Stimulated activated CD4-positive, alpha-beta T cell treated with anti-CD3 and anti-CD28 coated beads, Interleukin-2, amount 100 ng/mL, for 24 hours (primary cell): ENCODE data around the gene SIX3.

Experiments
- DNase-seq, 2 donors: peaks; one replicate each; pipeline ENCODE4 v3.0.0-alpha.2; 2020

Gene SIX3

DNA sequence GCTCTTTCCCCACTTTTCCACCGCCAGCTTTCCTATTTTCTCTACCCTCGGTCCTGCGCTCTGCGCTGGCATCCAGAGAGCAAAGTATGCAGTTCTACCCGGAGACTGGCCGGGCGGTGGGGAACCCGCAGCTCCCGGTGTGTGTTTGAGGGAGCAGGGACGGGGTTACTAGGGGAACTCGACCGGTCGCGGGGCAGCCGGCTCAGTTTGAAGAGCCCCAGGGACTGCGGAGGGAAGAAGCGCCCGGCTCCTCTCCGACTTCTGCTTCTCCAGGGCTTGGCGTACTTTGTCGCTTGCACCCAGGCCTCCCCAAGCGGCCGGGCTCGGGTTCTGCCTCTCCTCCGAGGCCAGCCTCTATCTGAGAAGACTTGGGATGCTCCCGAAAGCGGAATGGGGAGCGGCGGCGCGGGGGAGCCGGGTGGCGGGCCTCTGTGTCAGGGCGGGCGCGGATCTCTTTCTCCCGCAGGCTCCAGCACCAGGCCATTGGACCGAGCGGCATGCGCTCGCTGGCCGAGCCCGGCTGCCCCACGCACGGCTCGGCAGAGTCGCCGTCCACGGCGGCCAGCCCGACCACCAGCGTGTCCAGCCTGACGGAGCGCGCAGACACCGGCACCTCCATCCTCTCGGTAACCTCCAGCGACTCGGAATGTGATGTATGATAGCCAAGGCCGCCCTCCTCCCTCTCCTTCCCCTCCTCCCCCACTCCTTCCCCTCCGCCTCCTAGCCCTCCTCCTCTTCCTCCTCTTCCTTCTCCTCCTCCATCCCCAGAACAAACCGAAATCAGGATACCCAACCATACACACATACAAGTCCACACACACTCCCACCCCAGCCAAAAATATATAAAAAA, 2.8 kb downstream of the SIX3 start:
- no peak for DNase-seq

- no peak for DNase-seq
Measured at GRCh38 chr2:44944952-44945612, 3.6 kb downstream of the SIX3 start.

DNA sequence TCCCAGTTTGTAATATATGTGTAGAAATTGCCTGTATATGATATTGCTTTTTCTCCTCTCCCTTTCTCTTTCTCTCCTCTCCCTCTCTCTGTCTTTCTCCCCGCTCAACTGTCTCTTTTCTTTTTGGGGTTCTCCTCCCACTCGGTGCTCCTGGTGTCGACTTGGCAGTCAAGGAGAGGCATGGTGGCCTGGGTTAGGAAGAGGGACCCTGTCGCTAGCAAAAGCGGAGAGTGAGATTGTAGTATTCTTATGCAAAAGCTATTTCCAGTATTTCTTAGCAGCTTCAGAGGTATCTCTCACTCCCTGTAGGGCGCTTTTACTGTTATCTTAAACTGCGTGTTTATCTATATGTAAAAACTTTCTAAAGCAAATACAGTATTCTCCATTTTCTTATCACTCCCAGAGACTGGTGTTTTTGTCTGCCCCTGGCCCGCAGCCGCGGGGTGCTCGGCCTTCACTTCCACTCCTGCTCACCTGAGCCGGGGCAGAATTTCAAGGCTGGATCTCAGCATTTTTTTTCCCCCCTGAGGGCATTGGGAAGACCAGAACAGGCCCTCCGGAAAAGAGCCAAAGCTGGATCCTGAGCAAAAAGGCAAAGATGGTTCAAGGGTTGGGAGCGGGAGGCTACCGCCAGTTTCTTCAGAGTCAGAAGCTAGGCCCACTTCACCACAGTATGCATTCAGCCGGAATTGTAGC, 4.3 kb downstream of the SIX3 start:
- no peak for DNase-seq

- DNase-seq: no peak
Measured at GRCh38 chr2:44946372-44947027, 5.0 kb downstream of the SIX3 start.

GRCh38 chr2:44947028-44947375, 5.5 kb downstream of the SIX3 start:
- no peak for DNase-seq

GRCh38 chr2:44948565-44949328, 7.2 kb downstream of the SIX3 start:
- no peak for DNase-seq

DNA sequence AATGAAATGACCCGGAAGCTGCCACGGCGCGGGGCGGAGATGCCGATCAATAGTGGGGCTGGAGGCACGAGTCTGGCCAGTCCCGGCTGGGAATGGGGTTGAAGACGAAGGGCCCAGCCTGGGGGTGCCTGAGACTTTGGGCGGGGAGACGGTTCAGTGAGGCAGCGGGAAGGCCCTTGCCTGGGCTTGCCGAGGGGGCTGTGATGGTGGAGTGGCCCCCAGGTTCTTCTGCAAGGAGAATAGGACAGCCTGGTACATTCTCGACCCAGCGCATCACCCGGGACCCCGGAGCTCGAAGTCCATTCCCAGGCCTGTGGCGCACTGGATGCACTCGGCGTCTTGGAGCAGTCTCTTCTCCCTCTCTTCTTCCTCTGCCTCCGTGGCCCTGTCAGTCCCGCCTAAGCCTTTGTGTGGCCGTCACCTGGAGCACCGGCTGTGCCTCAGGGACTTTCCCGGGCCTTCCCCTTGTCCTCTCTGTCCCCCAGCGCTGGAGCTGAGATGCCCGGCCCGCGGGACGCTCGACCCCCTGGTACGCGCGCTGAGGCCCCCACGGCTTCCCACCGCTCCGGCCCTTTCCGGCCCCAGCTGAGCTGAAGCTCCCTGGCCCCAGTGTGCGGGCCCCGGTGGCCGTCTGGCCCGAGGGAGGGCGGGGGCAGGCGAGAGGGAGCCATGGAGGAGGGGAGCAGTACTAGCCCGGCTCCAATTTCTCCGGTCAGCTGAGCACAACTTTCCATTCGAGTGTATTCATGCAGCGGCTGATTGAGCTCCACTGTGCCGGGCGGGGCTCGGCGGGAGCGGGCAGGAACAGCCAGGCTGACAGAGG, 8.0 kb downstream of the SIX3 start:
- no peak for DNase-seq

GRCh38 chr2:44950646-44951045, 9.1 kb downstream of the SIX3 start:
- no peak for DNase-seq

- DNase-seq: no peak
Measured at GRCh38 chr2:44951124-44951523, 9.6 kb downstream of the SIX3 start.

DNA sequence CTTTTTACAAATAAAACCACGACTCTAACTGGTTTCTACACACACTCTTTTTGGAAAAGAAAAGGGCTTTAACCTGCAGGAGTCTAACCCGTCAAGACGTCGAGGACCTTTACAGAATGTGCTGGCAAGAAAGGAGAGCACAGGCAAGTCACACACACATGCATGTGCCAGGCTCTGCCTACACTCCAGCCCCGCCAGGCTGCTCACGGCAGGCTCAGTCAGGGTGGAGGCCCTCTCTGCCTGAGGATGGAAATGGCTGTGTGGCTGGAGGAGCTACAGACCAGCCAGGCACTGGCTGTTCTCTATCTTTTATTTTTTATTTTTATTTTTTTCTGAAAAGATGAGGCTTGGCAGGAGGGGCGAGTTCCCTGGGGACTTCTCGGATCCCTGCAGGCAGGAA, 10.2 kb downstream of the SIX3 start:
- DNase-seq: no peak

DNA sequence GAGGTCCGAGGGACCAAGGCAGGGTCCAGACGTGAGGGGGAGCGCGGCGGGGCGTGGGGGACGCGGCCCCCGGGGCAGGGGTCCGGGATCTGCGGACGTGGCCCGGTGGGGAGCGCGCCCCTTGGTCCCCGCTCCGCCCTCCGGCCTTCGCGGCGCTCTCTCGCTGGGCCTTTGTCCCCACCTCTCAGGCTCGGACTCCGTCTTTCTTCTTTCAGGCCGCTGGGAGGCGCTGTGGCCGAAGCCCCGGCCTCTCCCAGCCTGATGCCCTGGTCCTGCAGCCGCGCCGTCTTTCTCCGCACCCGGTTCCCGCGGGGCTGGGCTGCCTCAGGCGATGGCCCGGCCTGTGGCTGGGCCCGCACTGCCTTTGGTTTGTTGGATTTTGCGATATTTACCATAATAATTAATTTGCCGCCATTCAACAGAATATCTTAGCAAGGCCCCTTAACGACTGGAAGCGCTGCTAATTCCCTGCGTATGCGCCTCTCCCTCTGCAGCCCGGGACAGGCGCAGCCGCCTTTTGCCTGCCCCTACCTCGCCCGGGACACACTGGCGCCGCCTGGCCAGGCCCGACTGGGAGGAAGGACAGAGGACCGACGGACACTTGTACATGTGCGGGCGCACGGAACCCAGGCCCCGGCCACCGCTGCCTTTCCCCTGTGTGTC, 10.8 kb downstream of the SIX3 start:
- peak in 1 of 2 donors; percentile 63 for DNase-seq

GRCh38 chr2:44952806-44953498, 11.4 kb downstream of the SIX3 start:
- no peak for DNase-seq

DNA sequence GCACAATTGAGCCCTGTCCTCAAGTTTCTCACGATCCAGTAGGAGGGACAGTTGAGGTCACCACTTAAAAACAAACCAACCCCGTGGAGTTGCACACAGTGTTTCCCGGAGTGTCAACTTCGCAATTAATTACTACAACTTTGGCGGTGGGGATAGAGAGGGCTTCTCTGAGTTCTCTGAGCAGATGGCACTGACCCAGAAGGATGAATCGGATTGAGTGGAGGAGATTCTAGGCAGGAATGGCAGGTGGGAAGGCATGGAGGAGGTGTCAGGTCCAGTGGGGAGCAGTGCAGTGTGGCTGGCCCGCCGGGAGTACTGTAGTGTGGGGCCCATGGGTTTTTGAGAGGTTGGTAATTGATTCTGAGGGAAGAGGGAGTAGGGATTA, 12.0 kb downstream of the SIX3 start:
- DNase-seq: no peak

- no peak for DNase-seq
Measured at GRCh38 chr2:44954447-44954888, 13.0 kb downstream of the SIX3 start.

DNA sequence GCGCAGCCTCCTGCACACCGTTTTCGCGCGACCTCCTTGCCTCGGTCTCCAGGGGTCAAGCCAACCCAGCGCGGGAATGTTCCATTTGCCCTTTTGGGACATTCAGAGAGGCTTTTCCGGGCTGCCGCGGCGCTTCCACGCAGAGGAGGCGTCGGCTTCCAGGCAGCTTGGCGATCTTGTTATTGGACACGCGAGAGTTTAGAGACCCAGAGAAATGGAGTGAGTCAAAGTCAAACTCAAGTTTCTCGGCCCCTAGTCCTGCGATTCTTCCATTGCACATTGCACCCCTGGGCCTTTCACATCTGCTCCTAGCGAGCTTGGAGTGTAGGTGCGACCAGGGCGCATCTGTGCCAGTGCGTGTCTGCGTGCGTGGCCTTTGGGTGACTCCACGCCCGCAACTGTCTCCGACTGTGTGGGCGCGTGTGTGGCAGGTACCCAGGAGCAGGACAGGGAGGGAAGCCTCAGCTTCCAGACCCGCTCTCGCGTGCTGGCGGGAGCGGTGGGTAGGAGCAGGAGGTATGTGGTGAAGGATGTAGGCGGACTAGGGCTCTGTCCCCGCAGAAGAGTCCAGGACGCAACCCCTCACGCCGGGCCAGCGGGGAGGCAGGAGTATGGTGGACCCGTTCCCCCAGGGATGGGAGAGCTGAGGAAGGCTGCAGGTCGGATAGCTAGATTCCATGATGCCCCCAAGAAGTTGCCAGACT, 13.5 kb downstream of the SIX3 start:
- no peak for DNase-seq

DNA sequence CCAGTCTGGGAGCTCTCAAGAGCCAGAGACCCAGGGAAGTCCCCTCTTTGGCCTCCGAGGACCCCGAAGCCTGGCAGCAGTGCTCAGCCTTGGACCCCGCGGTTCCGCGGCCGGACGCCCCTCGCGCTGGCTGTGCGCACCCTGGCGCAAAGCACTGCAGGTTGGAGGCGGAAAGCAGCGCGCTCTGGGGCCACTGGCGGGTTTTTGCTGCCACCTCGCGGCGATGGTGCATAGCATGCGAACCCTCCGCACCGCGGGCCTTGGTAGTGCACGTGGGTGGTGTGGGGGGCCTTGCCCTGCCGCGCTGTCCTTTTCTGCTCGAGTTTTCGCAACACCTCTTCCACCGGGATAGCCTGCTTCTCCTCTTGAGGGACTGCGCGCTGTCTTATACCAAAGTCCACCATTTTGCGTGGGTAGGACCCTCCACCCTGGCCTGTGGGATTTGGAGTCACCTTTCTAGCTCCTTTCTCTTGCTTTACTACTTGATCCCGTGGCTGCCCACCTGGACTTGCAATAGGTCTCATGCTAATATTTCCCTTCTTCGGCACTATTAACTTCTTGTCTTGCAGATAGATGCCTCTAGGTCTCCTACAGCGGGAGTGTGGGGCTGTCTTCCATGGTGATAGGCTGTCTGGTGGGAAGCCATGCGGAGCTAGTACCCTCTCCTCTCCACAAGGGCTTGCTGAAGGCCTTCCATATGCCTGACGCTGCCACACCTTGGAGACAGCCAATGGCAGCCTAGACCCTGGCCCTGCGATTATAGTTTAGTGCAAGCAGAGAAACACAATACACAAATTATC, 14.3 kb downstream of the SIX3 start:
- peak; percentile 85 to 89 for DNase-seq

GRCh38 chr2:44956843-44957242, 15.3 kb downstream of the SIX3 start:
- no peak for DNase-seq

- DNase-seq: no peak
Measured at GRCh38 chr2:44957656-44958327, 16.3 kb downstream of the SIX3 start.
